Mucosa of descending colon (tissue), 3 donors: Measurements from ENCODE around the gene TH. TPM values are rescaled to one million over a fixed set of nuclear protein-coding genes. Genes with fewer than 3 reads are reported as not detected.

Experiments used
- ATAC-seq: fragments of 200-7000 bp; cut with Tn5 transposase; one replicate; pipeline ENCODE4 v1.9.1; 2020; ENCODE audit warnings: mild to moderate bottlenecking, moderate library complexity
- DNase-seq, 3 donors: peaks; one replicate each; pipeline ENCODE4 v3.0.0-alpha.2; 2020
- H3K36me3 ChIP-seq: fragments of 200-600 bp; one replicate; pipeline ENCODE4 v1.8.0; 2021; ENCODE audit warnings: low read depth, mild to moderate bottlenecking
- H3K4me1 ChIP-seq: fragments of 200-600 bp; one replicate; pipeline ENCODE4 v1.8.0; 2021; ENCODE audit warnings: low read depth, mild to moderate bottlenecking
- H3K4me3 ChIP-seq: fragments of 200-600 bp; one replicate; pipeline ENCODE4 v1.8.0; 2021; ENCODE audit warnings: mild to moderate bottlenecking
- H3K9me3 ChIP-seq: fragments of 200-600 bp; one replicate; pipeline ENCODE4 v1.8.0; 2021; ENCODE audit warnings: mild to moderate bottlenecking
- CTCF ChIP-seq: fragments of 200-600 bp; IDR thresholded peaks from one replicate; pipeline ENCODE4 v1.8.0; 2022; ENCODE audit warnings: antibody characterized with exemption, mild to moderate bottlenecking
- intact Hi-C, 2 donors: fragments of 100-400 bp; cut with DNase I in 1 of 2; cut with micrococcal nuclease in 1 of 2; formaldehyde crosslinking; loops; one replicate each; pipeline versions ENCODE4 v1.11.0 to v1.11.1; 2022; cut with DNase I, micrococcal nuclease
- total RNA-seq, 3 donors: library from RNA; stranded (reverse); fragmentation: NEBNext Ultra II Directional in 2 of 3; extraction: Animal tissue kit (Norgen Biotek cat#: 25700) in 2 of 3; gene quantifications; one replicate each; pipeline versions ENCODE4 v1.2.1 to v1.2.4, GENCODE V29; 2021 to 2023
- donor health status: DM: no; HTN: no; CAD: no; lungs with moderate emphysema.
- donor health status: DM: no; HTN: no; CAD: no.
- donor health status: DM: no; HTN: yes; CAD: no.

The TH gene
- total RNA-seq, 3 donors from 2014 or later, result 0.17 TPM; not detected in 2

- Histone ChIP-seq H3K36me3 (no peaks in the 10 kb centered on the region), H3K4me1 (peaks cover 13% of the 10 kb centered on the region), H3K9me3 (no peaks in the 10 kb centered on the region), H3K4me3 (no peak overlapping the region)
- DNase-seq (peak in 1 of 3 donors; percentile 20), ATAC-seq (no peak)
- intact Hi-C loops, result loop anchor here in 1 of 2 donors (10.0 kb wide), 1 partner anchor 85 kb away; no protein-coding TSS in a partner anchor
- TF ChIP-seq CTCF, result no peak
Measured at GRCh38 chr11:2209900-2210321, 38.3 kb upstream of the TH start.

- intact Hi-C loops, result loop anchor here in 1 of 2 donors (10.0 kb wide), 1 partner anchor 85 kb away; no protein-coding TSS in a partner anchor
- TF ChIP-seq CTCF, result no peak
- DNase-seq (peak in 1 of 3 donors; percentile 21), ATAC-seq (no peak)
- no peaks in the 10 kb centered on the region for H3K36me3 ChIP-seq
- peaks cover 13% of the 10 kb centered on the region for H3K4me1 ChIP-seq
- no peaks in the 10 kb centered on the region for H3K9me3 ChIP-seq
- no peak overlapping the region for H3K4me3 ChIP-seq
Measured at GRCh38 chr11:2209370-2209801, 37.8 kb upstream of the TH start.

DNA sequence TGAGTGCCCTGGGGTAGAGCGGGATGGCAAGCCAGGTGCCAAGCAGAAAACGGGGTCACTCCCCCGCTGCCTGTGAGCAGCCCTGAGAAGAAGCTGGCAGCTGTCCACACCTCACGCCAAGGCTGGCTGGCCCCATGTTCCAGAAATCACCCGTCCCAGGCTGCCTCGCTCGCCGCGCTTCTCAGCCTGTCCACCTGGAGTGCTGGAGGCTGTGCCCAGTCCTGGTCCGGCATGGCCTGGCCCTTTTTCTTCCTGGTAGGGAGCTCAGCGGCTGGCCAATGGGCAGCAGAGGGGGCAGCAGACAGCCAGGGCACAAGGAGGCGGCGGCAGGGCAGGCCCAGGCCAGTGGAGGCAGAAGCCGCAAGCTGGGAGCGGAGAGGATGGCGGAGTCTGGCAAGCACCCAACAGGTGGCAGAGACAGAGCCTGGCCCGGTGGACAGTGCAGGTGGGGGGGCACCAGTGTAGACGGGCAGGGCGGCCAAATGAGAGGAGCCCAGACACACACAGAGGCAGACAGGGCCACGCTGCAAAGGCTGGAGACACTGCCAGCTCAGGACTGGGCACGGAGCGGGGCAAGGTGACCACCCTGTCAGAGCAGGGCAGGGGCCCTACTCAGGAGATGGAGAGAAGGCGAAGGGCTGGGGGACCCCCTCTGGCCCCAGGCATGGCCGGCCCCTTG lies 37.2 kb upstream of the TH start:
- intact Hi-C loops, result loop anchor here in 1 of 2 donors (10.0 kb wide), 1 partner anchor 86 kb away; no protein-coding TSS in a partner anchor
- H3K9me3 ChIP-seq, result no peaks in the 10 kb centered on the region
- no peaks in the 10 kb centered on the region for H3K36me3 ChIP-seq
- no peak overlapping the region for H3K4me3 ChIP-seq
- DNase-seq, result peak in 2 of 3 donors; percentile 39 to 61
- no peak for TF ChIP-seq CTCF
- peaks cover 13% of the 10 kb centered on the region for H3K4me1 ChIP-seq
- peak; percentile 25 for ATAC-seq

DNA sequence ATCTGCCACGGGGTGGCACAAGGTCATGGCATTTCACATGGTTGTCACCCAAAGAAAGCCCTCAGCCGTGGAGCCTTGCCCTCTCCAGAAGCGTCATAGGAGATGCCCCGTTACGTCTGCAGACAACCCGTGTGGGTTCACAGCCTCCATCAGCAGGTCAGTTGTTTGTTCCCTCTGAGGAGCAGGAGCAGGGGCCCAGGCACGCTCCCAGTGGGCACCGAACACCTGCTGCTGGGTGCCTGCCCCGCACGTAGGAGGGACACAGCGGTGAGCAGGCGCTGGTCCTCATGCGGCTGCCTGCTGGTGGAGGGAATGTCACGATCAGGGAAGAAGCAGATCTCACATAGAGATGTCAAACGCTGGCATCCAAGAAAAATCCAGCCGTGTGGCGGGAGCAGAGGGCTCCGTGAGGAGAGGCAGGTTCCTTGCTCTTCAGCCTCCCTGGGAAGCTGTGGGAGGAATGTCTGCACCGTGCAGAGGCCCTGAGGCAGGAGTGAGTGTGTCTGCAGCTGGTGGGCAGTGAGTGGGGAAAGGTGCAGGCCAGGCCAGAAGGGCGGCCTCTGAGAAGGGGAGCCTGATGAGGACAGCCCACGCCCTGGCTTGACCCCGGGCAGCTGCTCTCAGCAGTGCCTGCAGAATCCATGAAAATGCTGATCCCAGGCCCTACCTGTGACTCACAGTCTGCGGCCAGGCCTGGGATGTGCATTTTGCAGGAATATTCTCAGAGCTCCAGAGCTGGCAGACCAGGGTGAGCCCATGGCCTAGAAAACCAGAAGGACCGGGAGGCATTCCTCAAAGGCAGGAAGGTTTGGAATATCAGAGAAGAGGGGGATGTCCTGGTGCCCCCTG lies 36.4 kb upstream of the TH start:
- H3K4me1 ChIP-seq, result peaks cover 16% of the 10 kb centered on the region
- no peak overlapping the region for H3K4me3 ChIP-seq
- no peaks in the 10 kb centered on the region for H3K36me3 ChIP-seq
- no peaks in the 10 kb centered on the region for H3K9me3 ChIP-seq
- no peak for TF ChIP-seq CTCF
- no peak for DNase-seq
- intact Hi-C loops, result loop anchor here in 1 of 2 donors (10.0 kb wide), 1 partner anchor 87 kb away; no protein-coding TSS in a partner anchor
- no peak for ATAC-seq

- no peaks in the 10 kb centered on the region for H3K36me3 ChIP-seq
- ATAC-seq (no peak), DNase-seq (no peak)
- intact Hi-C loops, result loop anchor here in 1 of 2 donors (10.0 kb wide), 1 partner anchor 88 kb away; no protein-coding TSS in a partner anchor
- no peaks in the 10 kb centered on the region for H3K9me3 ChIP-seq
- H3K4me1 ChIP-seq, result peaks cover 20% of the 10 kb centered on the region
- no peak for TF ChIP-seq CTCF
- no peak overlapping the region for H3K4me3 ChIP-seq
Measured at GRCh38 chr11:2207212-2207611, 35.6 kb upstream of the TH start.
